Suprapubic skin (tissue), 4 donors: Measurements from ENCODE around the gene TADA3.

Experiments used
- CTCF ChIP-seq, 2 donors: fragments of 200-600 bp in 1 of 2; fragments of 450-650 bp in 1 of 2; sonication (generic) in 1 of 2; IDR thresholded peaks; one replicate each; pipeline ENCODE4 v1.5.1; 2016 to 2019; ENCODE audit warnings: antibody characterized with exemption in 2 of 2, mild to moderate bottlenecking in 1 of 2, moderate library complexity in 1 of 2
- EP300 ChIP-seq: sonication (generic); formaldehyde crosslinking; IDR thresholded peaks from one replicate; pipeline ENCODE4 v1.6.1; 2017; ENCODE audit warnings: antibody characterized with exemption
- POLR2A ChIP-seq, 2 donors: fragments of 450-650 bp; IDR thresholded peaks; one replicate each; pipeline ENCODE4 v1.6.1; 2017; ENCODE audit warnings: antibody characterized with exemption in 2 of 2, mild to moderate bottlenecking in 2 of 2, moderate library complexity in 2 of 2
- POLR2AphosphoS5 ChIP-seq, 3 donors: sonication (generic); formaldehyde crosslinking; IDR thresholded peaks; one replicate each; pipeline ENCODE4 v1.6.1; 2017; ENCODE audit warnings: antibody characterized with exemption in 3 of 3

GRCh38 chr3:9806688-9807589 lies 14.7 kb upstream of the TADA3 start:
- TF ChIP-seq POLR2A (IDR thresholded peaks at IDR 0.05), result no peak
- no peak for TF ChIP-seq CTCF (IDR thresholded peaks at IDR 0.05)
- TF ChIP-seq EP300, result no peak
- no peak for TF ChIP-seq POLR2AphosphoS5 (IDR thresholded peaks at IDR 0.05)
